B cell (primary cell): Measurements from ENCODE around the gene NABP1.

Experiments used
- EZH2 ChIP-seq: IDR thresholded peaks from 2 replicates; pipeline ENCODE4 v1.6.1; 2012; ENCODE audit warnings: borderline replicate concordance, low read depth, mild to moderate bottlenecking, moderate library complexity, low read length; ENCODE audit not compliant: insufficient read depth, poor library complexity, severe bottlenecking
- TF ChIP-seq, protein P1 (sequence below): fragments of 200-600 bp; IDR thresholded peaks from one replicate; pipeline ENCODE4 v1.8.0; 2022; ENCODE audit warnings: antibody characterized with exemption, mild to moderate bottlenecking

DNA sequence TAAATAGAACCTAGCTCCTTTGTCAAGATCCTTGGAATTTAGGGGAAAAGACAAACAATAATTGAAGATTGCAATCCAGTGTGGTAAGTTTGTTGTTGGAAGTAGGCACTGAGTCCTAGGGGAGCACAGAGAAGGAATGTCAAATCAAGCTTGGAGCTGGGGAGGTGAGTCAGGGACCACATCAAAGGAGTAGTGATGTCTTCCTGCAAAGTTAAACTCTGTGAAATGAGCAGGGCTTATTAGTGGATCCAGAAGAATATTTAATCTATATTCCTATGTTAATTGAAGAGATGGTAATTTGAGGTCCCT, 41.7 kb upstream of the NABP1 start:
- TF ChIP-seq, protein P1, sequence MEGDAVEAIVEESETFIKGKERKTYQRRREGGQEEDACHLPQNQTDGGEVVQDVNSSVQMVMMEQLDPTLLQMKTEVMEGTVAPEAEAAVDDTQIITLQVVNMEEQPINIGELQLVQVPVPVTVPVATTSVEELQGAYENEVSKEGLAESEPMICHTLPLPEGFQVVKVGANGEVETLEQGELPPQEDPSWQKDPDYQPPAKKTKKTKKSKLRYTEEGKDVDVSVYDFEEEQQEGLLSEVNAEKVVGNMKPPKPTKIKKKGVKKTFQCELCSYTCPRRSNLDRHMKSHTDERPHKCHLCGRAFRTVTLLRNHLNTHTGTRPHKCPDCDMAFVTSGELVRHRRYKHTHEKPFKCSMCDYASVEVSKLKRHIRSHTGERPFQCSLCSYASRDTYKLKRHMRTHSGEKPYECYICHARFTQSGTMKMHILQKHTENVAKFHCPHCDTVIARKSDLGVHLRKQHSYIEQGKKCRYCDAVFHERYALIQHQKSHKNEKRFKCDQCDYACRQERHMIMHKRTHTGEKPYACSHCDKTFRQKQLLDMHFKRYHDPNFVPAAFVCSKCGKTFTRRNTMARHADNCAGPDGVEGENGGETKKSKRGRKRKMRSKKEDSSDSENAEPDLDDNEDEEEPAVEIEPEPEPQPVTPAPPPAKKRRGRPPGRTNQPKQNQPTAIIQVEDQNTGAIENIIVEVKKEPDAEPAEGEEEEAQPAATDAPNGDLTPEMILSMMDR = no peak
- no peak for TF ChIP-seq EZH2
